GM12892 (cell line): ENCODE results near the gene KIRREL3.

Source experiments
- POLR2A ChIP-seq: IDR thresholded peaks from 2 replicates; pipeline ENCODE4 v1.6.1; 2011; ENCODE audit warnings: low read depth, low read length, control low read depth
- POLR2AphosphoS5 ChIP-seq: IDR thresholded peaks from 2 replicates; pipeline ENCODE4 v1.6.1; 2011; ENCODE audit warnings: low read depth, low read length, control low read depth
- TAF1 ChIP-seq: IDR thresholded peaks from 2 replicates; pipeline ENCODE4 v1.6.1; 2011; ENCODE audit warnings: low read depth, mild to moderate bottlenecking, control low read depth, low read length, borderline replicate concordance

DNA sequence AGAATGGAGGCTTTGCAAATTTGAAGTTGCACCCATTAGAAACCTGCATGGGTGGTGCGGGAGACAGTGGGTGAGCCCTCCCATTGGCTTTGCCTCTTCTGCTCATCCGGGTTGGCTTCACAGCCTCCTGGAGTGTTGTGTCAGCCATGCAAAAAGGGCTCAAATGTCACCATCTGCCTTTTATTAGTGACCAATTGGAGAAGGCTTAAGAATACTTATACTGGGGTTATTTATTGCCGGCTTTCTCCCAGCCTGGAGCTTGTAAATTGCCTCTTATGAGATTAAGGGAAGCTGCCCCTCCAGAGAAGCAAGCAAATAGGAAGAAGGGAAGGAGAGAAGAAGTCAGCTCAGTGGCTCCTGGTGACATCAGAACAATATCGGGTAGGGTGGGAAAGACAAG is 462.5 kb downstream of the KIRREL3 start:
- no peak for TF ChIP-seq POLR2A
- TF ChIP-seq TAF1 = no peak
- TF ChIP-seq POLR2AphosphoS5 = no peak
